ENCODE data around the gene MTERF1. TPM values are rescaled to one million over a fixed set of nuclear protein-coding genes. Genes with fewer than 3 reads are reported as not detected.
"Not testable (repeated sequence)": the region's sequence is repeated elsewhere in the genome, so short reads cannot be mapped to it uniquely, and the experiment has no call there.

MTERF1 gene
- total RNA-seq, 1 donor from 2014 or later, result 19.9 TPM

DNA sequence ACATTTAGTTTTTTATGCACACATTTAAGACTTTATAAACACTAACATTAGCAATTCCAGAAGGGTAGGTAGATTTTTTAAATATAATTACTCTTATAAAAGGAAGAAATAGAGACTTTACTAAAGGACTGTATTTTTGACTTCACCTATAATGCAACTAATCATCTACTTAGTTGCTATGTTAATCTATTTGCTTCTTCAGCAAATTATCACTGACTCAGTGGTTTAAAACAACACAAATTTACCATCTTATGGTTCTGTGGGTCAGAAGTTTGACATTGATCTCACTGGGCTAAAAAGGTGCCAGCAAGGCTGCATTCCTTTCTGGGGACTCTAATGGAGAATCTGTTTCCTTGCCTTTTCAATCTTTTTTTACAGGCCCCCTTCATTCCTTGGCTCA lies 7.6 kb downstream of the MTERF1 start:
- DNase-seq (ENCODE audit: low spot score), result no peak
- no peak overlapping the region for H3K4me3 Mint-ChIP-seq (ENCODE audit: low read depth)
- no peaks in the 10 kb centered on the region for H3K27me3 Mint-ChIP-seq (ENCODE audit: low read depth)
- peaks cover 50% of the 10 kb centered on the region for H3K36me3 Mint-ChIP-seq (ENCODE audit: low read depth)
- H3K27ac Mint-ChIP-seq, result no peak overlapping the region
- intact Hi-C loops (cut with micrococcal nuclease), result no loop called here
- no peaks in the 10 kb centered on the region for H3K9me3 Mint-ChIP-seq
- peaks cover 15% of the 10 kb centered on the region for H3K4me1 Mint-ChIP-seq (ENCODE audit: low read depth)

DNA sequence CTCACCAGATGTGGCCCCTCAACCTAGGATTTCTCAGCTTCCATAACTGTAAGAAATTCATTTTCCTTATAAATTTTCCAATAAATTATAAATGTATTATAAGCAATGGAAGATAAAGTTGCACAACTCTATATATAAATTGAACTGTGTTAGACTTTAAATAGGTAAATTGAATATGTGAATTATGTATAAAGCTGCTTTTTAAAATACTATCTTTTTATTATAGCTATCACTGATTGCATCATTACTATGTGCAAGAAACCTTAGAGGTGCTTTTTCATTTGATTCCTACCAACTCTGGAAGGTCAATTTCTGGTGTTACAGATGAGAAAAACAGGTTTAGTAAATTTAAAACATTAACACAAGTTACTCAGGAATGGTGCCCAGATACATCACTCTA lies 8.4 kb downstream of the MTERF1 start:
- DNase-seq (ENCODE audit: low spot score), result no peak
- intact Hi-C loops (cut with micrococcal nuclease), result no loop called here
- H3K36me3 Mint-ChIP-seq (ENCODE audit: low read depth), result peaks cover 43% of the 10 kb centered on the region
- H3K4me1 Mint-ChIP-seq (ENCODE audit: low read depth), result peaks cover 9% of the 10 kb centered on the region
- no peaks in the 10 kb centered on the region for H3K9me3 Mint-ChIP-seq
- H3K4me3 Mint-ChIP-seq (ENCODE audit: low read depth), result no peak overlapping the region
- H3K27me3 Mint-ChIP-seq (ENCODE audit: low read depth), result no peaks in the 10 kb centered on the region
- H3K27ac Mint-ChIP-seq, result no peak overlapping the region

DNA sequence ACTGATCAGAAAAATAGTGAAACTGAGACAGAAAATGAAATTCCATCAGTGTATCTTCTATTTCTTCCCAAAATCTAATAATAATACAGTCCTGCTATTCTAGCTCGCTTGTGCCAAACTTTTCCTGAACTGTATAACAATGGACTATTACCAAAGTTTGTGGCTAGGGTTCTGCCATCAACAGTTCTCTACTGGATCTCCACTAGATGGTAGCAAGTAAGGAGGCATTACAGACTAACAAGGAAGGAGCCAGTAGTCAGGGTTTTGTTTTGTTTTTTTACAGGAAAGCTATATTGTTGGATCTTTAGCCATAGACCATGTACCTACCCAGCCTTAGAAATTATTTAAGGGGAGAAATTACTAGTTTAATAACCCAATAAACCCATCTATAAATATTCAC lies 10.8 kb downstream of the MTERF1 start:
- no peak overlapping the region for H3K27ac Mint-ChIP-seq
- no peak for DNase-seq (ENCODE audit: low spot score)
- H3K4me3 Mint-ChIP-seq (ENCODE audit: low read depth), result no peak overlapping the region
- H3K36me3 Mint-ChIP-seq (ENCODE audit: low read depth), result peaks cover 27% of the 10 kb centered on the region
- H3K27me3 Mint-ChIP-seq (ENCODE audit: low read depth), result no peaks in the 10 kb centered on the region
- no peaks in the 10 kb centered on the region for H3K9me3 Mint-ChIP-seq
- peaks cover 3% of the 10 kb centered on the region for H3K4me1 Mint-ChIP-seq (ENCODE audit: low read depth)
- intact Hi-C loops (cut with micrococcal nuclease), result no loop called here

DNA sequence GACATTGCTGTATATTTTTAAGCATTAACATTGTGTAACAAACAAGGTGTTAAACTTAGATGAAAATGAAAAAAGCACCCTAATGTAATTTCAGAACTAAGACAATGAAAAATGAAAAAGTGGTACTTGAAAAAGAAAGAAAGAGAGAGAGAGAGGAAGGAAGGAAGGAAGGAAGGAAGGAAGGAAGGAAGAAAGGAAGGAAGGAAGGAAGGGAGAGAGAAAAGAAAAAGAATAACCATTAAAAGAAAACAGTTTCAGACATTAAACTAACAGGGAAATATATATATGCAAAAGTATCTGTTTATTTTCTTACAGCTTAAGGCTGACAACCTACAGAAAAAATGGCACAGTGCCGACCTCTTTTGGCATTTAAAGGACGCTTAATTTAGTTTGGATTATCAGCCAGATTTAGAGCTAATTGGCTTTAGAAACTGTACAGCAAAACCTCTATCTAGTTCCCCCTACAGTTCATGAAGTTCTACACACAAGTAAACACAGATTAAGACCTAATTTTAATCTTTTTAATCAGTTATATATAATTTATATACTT lies 13.8 kb downstream of the MTERF1 start:
- H3K9me3 Mint-ChIP-seq, result no peaks in the 10 kb centered on the region
- peaks cover 20% of the 10 kb centered on the region for H3K36me3 Mint-ChIP-seq (ENCODE audit: low read depth)
- H3K4me1 Mint-ChIP-seq (ENCODE audit: low read depth), result peaks cover 3% of the 10 kb centered on the region
- DNase-seq (ENCODE audit: low spot score), result no peak
- H3K27ac Mint-ChIP-seq, result no peak overlapping the region
- no peak overlapping the region for H3K4me3 Mint-ChIP-seq (ENCODE audit: low read depth)
- H3K27me3 Mint-ChIP-seq (ENCODE audit: low read depth), result no peaks in the 10 kb centered on the region
- intact Hi-C loops (cut with micrococcal nuclease), result no loop called here

DNA sequence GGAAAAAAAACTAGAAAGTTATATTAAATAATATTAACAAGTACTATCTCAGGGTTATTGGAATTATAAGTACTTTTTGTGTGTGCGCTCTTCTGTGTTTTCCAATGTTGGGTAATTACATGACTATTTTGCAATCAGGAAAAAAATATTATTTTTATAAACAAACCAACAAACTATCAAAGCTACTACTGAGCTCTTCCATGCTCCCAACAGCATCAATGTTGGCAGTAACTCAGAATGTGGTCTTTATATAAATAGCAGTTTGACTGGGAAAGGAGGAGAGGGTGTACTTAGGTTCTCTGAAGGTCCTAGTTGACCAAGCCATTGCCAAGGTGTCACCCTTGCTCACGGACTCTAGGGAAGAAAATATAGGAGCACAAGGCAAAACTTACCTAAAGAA lies 15.0 kb downstream of the MTERF1 start:
- Mint-ChIP-seq H3K27ac (no peak overlapping the region), H3K4me3 (ENCODE audit: low read depth) (no peak overlapping the region), H3K4me1 (ENCODE audit: low read depth) (peaks cover 2% of the 10 kb centered on the region), H3K27me3 (ENCODE audit: low read depth) (no peaks in the 10 kb centered on the region), H3K36me3 (ENCODE audit: low read depth) (peaks cover 13% of the 10 kb centered on the region), H3K9me3 (no peaks in the 10 kb centered on the region)
- intact Hi-C loops (cut with micrococcal nuclease), result no loop called here
- no peak for DNase-seq (ENCODE audit: low spot score)

DNA sequence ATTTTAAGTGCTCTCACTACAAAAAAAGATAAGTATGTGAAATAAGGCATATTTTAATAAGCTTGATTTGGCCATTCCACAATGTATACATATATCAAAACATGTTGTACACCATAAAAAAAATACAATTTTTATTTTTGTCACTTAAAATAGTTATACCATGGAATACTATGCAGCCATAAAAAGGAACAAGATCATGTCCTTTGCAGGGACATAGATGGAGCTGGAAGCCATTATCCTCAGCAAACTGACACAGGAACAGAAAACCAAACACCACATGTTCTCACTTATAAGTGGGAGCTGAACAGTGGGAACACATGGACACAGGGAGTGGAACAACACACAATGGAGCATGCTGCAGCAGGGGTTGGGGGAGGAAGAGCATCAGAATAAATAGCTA lies 15.9 kb downstream of the MTERF1 start:
- H3K4me1 Mint-ChIP-seq (ENCODE audit: low read depth); H3K9me3 Mint-ChIP-seq; H3K4me3 Mint-ChIP-seq (ENCODE audit: low read depth); H3K27ac Mint-ChIP-seq; DNase-seq (ENCODE audit: low spot score); H3K27me3 Mint-ChIP-seq (ENCODE audit: low read depth); intact Hi-C loops (cut with micrococcal nuclease): not testable (repeated sequence)
- peaks cover 13% of the 10 kb centered on the region for H3K36me3 Mint-ChIP-seq (ENCODE audit: low read depth)

DNA sequence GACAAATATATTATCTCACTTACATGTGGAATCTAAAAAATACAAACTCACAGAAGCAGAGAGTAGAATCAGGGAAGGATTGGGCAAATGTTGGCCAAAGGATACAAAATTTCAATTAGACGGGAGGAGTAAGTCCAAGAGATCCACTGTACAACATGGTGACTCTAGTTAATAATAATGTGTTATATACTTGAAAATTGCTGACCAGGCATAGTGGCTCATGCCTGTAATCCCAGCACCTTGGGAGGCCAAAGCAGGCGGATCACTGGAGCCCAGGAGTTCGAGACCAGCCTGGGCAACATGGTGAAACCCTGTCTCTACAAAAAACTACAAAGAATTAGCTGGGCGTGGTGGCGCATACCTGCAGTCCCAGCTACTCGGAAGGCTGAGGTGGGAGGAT lies 16.4 kb downstream of the MTERF1 start:
- no peak for DNase-seq (ENCODE audit: low spot score)
- H3K4me3 Mint-ChIP-seq (ENCODE audit: low read depth), result no peak overlapping the region
- no peak overlapping the region for H3K27ac Mint-ChIP-seq
- H3K4me1 Mint-ChIP-seq (ENCODE audit: low read depth), result peaks cover 2% of the 10 kb centered on the region
- no peaks in the 10 kb centered on the region for H3K9me3 Mint-ChIP-seq
- H3K36me3 Mint-ChIP-seq (ENCODE audit: low read depth), result peaks cover 13% of the 10 kb centered on the region
- H3K27me3 Mint-ChIP-seq (ENCODE audit: low read depth), result no peaks in the 10 kb centered on the region
- intact Hi-C loops (cut with micrococcal nuclease), result no loop called here

DNA sequence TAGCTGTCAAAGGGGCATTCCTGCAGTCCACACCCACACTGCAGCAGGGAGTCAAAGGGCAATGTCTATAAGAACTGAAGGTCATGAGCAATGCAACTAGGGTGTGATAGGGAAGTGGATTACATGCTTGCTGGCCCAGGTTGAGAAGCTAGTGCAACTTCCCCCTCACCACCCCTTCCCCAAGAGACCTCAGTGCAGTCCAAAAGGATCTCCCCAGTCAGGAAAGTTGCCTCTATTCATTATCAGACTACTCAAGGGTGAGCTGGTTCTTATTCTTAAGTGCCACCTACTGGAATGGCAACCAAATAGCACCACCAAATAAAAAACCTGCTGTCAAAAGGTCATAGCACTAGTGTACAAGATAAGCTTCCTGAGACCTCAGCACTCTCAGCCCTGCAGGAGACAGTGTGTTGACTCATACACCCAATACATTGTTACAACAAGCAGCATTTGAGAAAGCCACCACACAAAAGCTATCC lies 28.2 kb downstream of the MTERF1 start:
- no peaks in the 10 kb centered on the region for H3K27me3 Mint-ChIP-seq (ENCODE audit: low read depth)
- intact Hi-C loops (cut with micrococcal nuclease), result no loop called here
- H3K4me3 Mint-ChIP-seq (ENCODE audit: low read depth), result no peak overlapping the region
- peaks cover 16% of the 10 kb centered on the region for H3K9me3 Mint-ChIP-seq
- peaks cover 2% of the 10 kb centered on the region for H3K4me1 Mint-ChIP-seq (ENCODE audit: low read depth)
- H3K36me3 Mint-ChIP-seq (ENCODE audit: low read depth), result no peaks in the 10 kb centered on the region
- no peak overlapping the region for H3K27ac Mint-ChIP-seq
- no peak for DNase-seq (ENCODE audit: low spot score)

DNA sequence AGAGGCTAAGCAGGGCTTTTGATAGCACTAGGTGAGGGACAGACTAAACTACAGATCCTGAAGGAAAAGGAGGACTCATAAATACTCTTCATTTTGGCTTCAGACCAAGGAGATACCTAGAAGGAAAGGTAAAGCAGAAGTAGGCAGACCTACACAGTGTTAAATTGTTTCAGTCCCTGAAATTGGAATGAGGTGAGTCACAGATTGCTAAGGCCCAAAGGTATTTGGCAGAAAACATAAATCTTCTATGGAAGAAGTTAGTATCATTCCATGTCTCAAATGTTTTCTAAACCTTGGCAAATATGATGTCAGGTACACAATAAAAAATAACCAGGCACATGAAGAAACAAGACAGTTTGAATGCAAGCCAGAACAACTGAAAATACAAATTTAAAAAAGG lies 30.0 kb downstream of the MTERF1 start:
- intact Hi-C loops (cut with micrococcal nuclease), result no loop called here
- Mint-ChIP-seq H3K27me3 (ENCODE audit: low read depth) (no peaks in the 10 kb centered on the region), H3K9me3 (peaks cover 16% of the 10 kb centered on the region), H3K4me3 (ENCODE audit: low read depth) (no peak overlapping the region), H3K4me1 (ENCODE audit: low read depth) (peaks cover 2% of the 10 kb centered on the region), H3K36me3 (ENCODE audit: low read depth) (no peaks in the 10 kb centered on the region), H3K27ac (no peak overlapping the region)
- DNase-seq (ENCODE audit: low spot score), result no peak

DNA sequence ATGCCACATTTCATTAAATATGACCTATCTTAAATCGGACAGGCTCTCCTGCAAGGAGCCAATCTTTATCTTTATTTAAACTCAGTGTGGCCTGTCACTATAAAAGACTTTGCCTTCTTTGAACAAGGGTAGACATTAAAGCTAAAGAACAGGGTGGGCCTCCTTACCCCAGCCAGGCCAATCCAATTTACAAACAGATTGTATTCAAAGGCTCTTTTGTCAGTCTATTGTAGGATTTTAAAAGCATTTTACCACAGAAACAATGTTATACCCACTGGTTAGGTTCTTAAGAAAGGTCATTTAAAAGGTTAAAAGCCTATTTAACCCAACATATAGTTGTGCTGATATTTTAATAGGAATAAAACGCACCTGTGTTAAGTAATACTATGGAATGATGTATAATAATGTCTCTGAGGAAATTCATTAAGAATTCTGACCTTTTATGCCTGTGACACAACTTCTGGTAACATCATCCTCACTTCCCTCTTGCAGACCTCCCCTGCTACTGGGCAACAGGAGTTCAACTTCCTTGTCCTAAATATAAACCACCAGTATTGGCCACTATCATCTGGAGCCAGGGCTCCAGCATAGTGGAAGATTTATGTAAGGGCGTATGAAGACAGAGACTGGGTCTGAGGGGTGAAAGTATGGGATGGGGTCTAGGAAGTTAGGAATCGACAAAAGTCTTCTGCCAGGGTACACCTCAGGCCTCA lies 32.5 kb downstream of the MTERF1 start:
- intact Hi-C loops (cut with micrococcal nuclease), result no loop called here
- no peak overlapping the region for H3K27ac Mint-ChIP-seq
- no peak overlapping the region for H3K4me3 Mint-ChIP-seq (ENCODE audit: low read depth)
- H3K9me3 Mint-ChIP-seq, result peaks cover 6% of the 10 kb centered on the region
- no peaks in the 10 kb centered on the region for H3K36me3 Mint-ChIP-seq (ENCODE audit: low read depth)
- H3K4me1 Mint-ChIP-seq (ENCODE audit: low read depth), result peaks cover 2% of the 10 kb centered on the region
- no peaks in the 10 kb centered on the region for H3K27me3 Mint-ChIP-seq (ENCODE audit: low read depth)
- DNase-seq (ENCODE audit: low spot score), result no peak

DNA sequence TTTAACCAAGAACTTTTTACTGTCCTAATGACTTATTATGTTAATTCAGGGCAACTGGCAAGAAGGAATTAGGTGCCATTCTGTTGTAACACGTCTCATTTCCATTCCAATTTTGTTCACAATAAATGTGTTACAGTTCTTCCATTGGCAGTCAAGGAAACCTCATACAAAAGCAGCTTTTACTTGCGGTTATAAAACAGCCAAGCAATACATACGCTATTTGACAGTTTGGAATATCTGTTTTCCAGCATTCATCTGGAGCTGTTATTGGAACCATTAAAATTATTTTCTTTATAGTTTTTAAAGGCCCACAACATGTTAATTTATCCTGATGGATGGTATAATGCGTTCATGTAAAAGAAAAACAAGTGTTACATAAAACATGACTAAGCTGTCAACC lies 33.3 kb downstream of the MTERF1 start:
- Mint-ChIP-seq H3K27me3 (ENCODE audit: low read depth) (no peaks in the 10 kb centered on the region), H3K27ac (no peak overlapping the region), H3K4me3 (ENCODE audit: low read depth) (no peak overlapping the region), H3K9me3 (no peaks in the 10 kb centered on the region), H3K4me1 (ENCODE audit: low read depth) (no peaks in the 10 kb centered on the region), H3K36me3 (ENCODE audit: low read depth) (no peaks in the 10 kb centered on the region)
- intact Hi-C loops (cut with micrococcal nuclease), result no loop called here
- no peak for DNase-seq (ENCODE audit: low spot score)

DNA sequence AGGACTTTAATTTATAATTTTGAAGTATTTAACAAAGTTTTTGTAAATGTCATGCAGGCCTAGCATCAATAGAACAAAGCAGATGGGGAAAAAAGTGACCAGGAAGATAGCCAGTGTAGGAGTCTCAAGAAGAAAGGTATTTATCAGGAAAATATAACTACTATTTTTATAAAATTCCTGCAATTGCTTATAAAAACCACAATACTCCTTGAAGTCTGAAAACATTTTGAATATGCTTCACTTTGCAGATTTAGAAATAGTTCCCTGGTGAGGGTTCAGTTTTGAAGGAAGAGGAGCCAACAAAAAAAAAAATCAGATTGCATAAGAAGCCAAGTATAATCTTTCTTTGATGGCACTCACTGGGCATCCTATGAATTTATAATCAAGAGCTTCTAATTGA lies 34.1 kb downstream of the MTERF1 start:
- H3K36me3 Mint-ChIP-seq (ENCODE audit: low read depth), result no peaks in the 10 kb centered on the region
- intact Hi-C loops (cut with micrococcal nuclease), result no loop called here
- no peaks in the 10 kb centered on the region for H3K27me3 Mint-ChIP-seq (ENCODE audit: low read depth)

DNA sequence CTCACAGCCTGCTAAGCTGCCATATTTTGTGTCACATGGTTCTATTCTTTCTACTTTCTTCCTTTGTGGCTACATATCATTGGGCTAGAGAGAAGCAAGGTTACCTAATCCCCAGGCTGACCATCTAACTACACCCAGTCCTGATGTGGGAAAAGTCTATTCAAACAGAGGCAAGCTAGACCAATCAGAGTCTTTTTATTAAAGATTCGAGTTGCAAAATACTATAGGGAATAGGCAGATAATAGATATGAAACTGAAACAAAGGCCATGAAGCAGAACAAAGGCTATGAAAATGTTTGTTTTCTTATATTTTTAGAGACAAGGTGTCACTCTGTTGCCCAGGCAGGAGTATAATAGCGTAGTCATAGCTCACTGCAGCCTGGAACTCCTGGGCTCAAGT lies 36.7 kb downstream of the MTERF1 start:
- Mint-ChIP-seq H3K9me3 (no peaks in the 10 kb centered on the region), H3K4me3 (ENCODE audit: low read depth) (no peak overlapping the region), H3K4me1 (ENCODE audit: low read depth) (no peaks in the 10 kb centered on the region), H3K27ac (no peak overlapping the region), H3K27me3 (ENCODE audit: low read depth) (no peaks in the 10 kb centered on the region), H3K36me3 (ENCODE audit: low read depth) (no peaks in the 10 kb centered on the region)
- no peak for DNase-seq (ENCODE audit: low spot score)
- intact Hi-C loops (cut with micrococcal nuclease), result no loop called here

More for the DNA sequence above, 34.1 kb downstream of the MTERF1 start:
- Mint-ChIP-seq H3K4me3 (ENCODE audit: low read depth) (no peak overlapping the region), H3K27ac (no peak overlapping the region), H3K4me1 (ENCODE audit: low read depth) (no peaks in the 10 kb centered on the region), H3K9me3 (no peaks in the 10 kb centered on the region)
- no peak for DNase-seq (ENCODE audit: low spot score)
